ENCODE measurements around the gene NELFB.

The NELFB gene

DNA sequence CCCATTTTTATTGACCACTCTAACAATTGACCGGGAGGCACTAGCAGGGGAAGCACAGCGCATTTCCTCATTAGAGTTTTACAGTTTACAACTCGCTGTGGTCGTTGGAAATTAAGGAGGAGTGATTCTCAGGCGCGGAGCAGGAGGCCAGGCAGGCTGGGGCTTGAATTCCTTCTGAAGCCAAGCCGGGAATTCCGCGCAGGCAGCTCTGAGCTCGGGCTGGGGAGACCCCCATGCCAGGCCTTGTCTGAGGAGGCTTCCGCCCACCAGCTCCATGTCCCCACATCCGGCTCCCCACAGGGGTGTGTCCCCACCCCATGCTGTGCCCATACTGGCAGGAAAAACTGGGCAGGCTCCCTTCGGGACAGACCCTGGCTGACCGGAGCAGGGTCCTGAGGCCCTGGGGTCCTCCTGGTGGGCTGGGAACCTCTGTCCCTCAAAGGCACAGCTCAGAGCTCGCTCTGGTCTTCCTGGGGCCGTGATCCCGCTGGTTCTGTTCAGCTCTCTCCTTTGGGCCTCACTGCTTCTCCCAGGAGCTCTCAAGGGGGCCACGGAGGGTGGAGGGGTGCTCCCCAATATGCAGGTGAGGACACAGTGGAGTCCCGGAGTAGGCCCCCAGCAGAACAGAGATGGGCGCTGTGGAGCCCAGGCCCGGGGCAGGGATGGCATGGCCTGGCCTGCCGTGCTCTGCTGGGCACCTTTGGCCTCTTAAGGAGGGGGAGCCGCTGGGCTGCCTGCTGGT is 48.2 kb downstream of the NELFB start:
- DNase-seq (ENCODE audit: low read depth in 2 of 2), result no peak

DNA sequence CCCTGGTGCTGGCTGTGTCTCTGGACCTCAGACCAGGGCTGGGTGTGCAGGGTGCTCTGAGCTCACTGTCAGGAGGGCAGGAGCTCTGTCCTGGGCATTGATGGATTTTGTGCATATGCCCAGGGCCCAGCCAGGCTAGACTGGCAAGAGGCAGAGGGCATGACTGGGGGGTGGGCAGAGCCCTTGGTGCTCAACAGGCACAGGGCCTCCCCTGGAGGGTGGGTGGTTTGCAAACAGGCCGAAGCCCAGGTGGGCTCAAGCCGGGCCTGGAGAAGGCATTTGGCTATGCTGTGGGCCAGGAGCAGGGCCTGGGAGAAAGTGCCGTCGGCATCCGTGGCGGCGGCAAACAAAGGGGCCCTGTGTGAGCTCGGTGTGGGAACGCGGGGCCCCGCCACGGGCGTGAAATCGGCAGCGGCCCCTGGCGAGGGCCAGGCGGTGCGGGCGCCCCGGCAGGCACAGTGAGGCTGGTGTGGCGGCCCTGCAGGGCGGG is 48.8 kb downstream of the NELFB start:
- DNase-seq (ENCODE audit: low read depth in 2 of 2), result no peak

GRCh38 chr9:137304383-137305059 is 49.4 kb downstream of the NELFB start:
- DNase-seq (ENCODE audit: low read depth in 2 of 2), result no peak

DNA sequence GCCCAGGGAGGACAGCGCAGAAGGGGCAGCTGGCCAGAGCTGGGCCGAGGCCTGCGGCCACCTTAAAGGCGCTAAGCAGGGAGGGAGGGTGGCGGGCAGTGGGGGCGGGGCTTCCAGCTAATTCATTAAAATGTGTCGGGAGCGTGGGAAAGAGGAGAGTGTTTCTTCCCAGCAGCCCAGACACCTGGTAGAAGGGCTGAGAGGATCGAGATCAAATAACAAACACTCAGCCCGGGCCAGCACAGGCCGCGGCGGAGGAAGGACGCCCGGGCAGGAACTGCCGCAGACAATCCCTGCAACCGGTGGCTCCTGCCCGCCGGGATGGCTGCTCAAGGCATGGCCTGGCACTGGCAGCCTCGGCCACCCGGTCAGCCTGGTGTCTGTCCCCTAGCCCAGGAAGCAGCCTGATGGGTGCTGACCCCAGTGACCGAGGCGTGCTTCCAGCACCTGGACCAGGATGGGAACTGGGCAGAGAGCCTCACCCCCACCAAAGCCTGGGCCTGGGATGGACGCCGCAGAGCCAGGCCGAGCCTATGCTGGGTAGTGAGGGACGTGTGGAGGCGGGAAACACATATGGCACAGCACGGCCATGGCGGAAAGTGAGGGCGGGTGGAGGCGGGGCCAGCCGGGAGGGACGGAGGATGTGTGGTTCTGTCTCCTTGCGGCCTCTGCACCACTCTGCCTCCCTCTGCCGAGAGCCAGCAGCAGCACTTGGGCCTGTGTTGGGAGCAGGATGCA is 50.1 kb downstream of the NELFB start:
- no peak for DNase-seq (ENCODE audit: low read depth in 2 of 2)

GRCh38 chr9:137305798-137306065 is 50.6 kb downstream of the NELFB start:
- DNase-seq (ENCODE audit: low read depth in 2 of 2), result no peak

- no peak for DNase-seq (ENCODE audit: low read depth in 2 of 2)
Measured at GRCh38 chr9:137306066-137306849, 51.1 kb downstream of the NELFB start.

GRCh38 chr9:137306850-137307254 is 51.7 kb downstream of the NELFB start:
- DNase-seq (ENCODE audit: low read depth in 2 of 2), result no peak

DNA sequence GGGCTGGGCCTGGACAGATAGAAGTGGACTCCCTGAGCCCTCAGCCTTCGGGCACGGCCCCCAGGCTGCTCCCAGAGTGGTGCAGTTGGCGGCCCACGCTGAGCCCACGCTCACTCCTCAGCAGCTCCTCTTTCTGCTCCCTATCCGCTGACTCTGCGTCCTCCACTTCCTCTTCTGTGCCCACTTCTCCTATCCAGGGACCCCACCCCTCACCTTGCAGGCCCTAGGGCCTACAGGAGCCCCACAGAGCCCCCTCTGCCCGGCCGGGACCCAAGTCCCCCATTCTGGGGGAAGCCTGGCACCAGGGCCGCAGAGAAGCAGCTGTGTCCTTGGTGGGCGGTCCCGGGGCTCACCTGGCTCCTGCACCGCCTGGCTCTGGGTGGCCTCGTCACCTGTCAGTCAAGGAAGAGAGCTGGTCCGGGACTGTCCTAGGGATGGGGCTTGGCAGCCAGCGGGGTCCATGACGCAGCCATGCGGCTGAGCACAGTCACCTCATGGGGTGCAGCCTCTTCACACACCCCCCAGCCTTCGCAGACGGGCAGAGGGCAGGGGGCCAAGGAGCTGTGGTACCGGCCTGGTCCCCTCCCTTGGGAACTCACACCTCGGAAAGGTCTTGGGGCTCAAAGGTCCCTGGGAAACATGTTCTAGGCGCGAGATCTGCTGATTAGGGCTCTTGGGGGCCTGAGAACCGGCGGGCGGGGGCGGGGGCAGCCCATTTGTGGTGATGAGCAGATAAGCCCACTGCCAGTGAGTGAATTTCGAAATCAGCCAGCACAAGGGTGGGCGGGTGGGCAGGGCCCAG is 52.3 kb downstream of the NELFB start:
- DNase-seq (ENCODE audit: low read depth in 2 of 2), result no peak

DNA sequence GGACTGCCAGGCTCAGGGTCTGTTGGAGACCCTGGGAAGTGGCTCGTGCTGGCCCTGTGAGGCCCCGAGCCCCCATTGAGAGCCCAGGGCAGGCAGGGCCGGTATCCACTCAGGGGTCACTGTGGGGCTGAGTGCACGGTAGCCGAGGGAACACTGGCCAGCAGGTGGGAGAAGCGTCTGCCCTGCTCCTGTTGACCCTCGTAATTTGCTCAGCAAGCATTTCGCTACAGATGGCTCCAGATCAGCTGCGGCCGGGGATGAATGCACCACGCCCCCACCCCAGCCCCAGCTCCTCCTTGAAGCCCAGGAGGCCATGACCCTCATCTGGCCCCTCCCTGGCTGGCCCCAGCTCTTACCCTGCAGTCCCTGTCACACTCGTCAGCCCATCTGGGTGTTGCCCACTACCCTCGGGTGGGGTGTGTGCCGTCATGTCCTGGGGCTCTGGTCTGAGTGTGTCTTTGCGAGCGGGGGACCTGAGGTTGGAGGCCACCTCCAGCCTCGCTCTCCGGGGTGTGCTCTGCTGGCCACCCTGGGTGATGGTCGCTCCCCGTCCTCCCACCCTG is 53.0 kb downstream of the NELFB start:
- DNase-seq (ENCODE audit: low read depth in 2 of 2), result no peak

DNA sequence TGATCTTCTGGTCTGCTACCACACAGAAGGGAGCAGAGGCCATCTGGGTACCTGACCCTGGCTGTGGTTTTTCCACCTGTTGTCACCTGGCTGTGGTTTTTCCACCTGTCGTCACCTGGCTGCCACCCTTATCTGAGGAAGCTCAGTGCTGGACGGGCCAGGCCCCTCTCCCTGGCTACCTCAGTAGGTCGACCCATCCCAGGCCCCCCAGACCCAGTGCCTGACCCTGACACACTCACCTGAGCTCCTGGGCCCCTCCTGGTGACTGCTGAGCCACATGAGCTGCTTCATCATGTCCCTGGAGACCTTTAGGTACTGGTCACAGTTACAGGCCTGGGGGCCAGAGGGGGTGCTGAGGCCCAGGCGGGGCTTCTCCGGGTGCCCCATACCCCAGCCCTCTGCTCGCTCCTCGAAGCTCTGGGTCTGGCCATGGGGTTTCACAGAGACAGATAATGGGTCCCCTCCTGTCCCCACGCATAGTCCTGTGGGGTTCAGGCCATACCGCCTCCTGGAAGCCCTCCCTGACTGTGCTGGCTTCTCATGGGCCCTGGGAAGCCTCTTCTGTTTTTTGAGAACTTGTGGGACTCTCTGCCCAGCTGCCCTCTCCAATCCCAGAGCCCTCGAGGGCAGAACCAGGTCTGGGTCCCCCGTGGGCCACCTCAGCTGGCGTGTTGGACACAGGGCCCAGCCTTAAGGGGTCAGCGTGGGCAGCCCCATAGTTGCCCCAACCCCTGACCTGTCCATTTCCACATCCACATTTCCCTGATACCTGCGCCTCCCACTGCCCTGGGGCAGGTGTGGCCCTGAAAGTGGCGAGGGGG is 54.5 kb downstream of the NELFB start:
- no peak for DNase-seq (ENCODE audit: low read depth in 2 of 2)

- DNase-seq (ENCODE audit: low read depth in 2 of 2), result no peak
Measured at GRCh38 chr9:137310189-137311052, 55.3 kb downstream of the NELFB start.

DNA sequence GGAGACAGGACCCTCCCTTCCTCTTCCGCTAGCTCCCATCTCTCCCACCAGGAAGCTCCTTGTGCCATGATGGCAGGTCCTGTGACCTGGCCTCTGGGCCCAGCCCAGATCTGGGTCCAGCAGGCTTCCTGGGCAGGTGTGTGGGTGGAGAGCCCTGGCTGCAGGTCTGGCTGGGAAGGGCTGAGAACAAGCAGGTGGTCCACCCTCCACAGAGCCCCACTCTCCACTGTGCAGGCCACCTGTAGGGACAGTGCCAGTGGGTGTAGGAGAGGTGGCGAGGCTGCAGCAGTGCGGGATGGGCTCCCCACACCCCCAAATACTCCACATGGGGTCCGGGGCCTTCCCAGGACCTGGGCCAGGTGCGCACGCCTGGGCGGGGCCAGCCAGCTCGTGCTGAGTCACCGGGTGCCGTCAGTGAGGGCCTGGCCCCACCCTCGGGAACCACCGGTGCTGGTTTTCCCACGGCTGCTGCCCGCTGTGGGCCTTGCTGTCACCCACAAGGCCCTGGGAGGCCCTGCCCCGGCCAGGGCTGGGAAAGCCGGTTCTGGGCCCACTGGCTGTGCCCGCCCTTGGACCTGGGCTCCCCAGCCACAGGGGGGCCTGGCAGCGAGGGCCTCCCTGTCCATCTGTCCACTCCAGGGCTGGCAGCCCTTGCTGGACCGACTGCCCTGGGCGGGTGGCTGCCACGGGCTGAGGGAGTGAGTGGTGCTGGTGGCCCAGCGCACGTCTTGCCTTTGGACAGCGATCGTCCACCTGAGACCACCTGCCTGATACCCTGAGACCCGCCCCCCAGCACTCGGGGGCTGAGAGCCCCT is 56.3 kb downstream of the NELFB start:
- DNase-seq (ENCODE audit: low read depth in 2 of 2), result no peak

GRCh38 chr9:137311986-137312851 is 57.1 kb downstream of the NELFB start:
- DNase-seq (ENCODE audit: low read depth in 2 of 2), result no peak

GRCh38 chr9:137312852-137313325 is 57.8 kb downstream of the NELFB start:
- DNase-seq (ENCODE audit: low read depth in 2 of 2), result no peak

- no peak for DNase-seq (ENCODE audit: low read depth in 2 of 2)
Measured at GRCh38 chr9:137313326-137313936, 58.3 kb downstream of the NELFB start.

DNA sequence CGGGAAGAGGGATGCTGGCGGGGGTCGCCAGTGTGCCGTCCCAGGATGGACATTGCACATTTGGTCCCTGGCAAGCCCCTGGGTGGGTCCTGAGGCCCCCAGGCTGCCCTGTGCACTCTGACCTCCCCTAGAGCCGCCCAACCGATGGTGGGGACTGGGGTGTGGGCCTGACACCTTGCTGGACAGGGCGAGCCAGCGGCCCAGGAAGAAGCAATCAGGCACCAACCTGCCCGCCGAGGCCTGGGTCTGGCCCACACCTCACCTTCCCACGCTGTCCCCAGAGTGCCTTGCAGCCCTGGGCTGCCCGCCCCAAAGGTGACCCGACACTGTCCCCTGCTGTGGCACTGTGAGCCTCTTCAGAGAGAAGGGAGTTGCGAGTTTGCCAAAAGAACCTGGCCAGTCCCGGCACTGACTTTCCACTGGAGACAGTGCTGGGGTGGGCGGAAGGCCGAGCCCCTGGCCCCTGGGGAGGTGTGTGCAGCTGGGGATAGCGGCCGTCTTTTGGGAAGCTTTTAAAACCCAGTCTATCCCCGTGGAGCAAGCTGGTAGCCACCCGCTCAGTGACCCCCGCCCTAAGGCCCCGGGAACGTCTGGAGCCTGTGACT is 58.9 kb downstream of the NELFB start:
- no peak for DNase-seq (ENCODE audit: low read depth in 2 of 2)
